Omental fat pad (tissue), 4 donors: ENCODE measurements around the gene PTPN14. TPM values are rescaled to one million over a fixed set of nuclear protein-coding genes. Genes with fewer than 3 reads are reported as not detected.

Experiments used
- ATAC-seq: fragments of 150-250 bp; one replicate; pipeline ENCODE4 v1.9.1; 2016; ENCODE audit warnings: mild to moderate bottlenecking, moderate library complexity; ENCODE audit not compliant: low FRiP score
- DNase-seq: peaks from one replicate; pipeline ENCODE4 v3.0.0-alpha.2; 2019; ENCODE audit warnings: low spot score
- total RNA-seq, 4 donors: library from RNA; depleted of rRNA; stranded (reverse); fragments of >200 nt; gene quantifications; one replicate each; pipeline ENCODE4 v1.1.0, GENCODE V29; 2016
- TF ChIP-seq, protein P1 (sequence below), 3 donors: fragments of 450-650 bp; IDR thresholded peaks; one replicate each; pipeline ENCODE4 v1.5.1; 2016 to 2017; ENCODE audit warnings: antibody characterized with exemption in 3 of 3, mild to moderate bottlenecking in 3 of 3, moderate library complexity in 2 of 3

PTPN14 gene
- total RNA-seq, 4 donors from 2014 or later: 27.1 to 39.1 (median 35.7) TPM

DNA sequence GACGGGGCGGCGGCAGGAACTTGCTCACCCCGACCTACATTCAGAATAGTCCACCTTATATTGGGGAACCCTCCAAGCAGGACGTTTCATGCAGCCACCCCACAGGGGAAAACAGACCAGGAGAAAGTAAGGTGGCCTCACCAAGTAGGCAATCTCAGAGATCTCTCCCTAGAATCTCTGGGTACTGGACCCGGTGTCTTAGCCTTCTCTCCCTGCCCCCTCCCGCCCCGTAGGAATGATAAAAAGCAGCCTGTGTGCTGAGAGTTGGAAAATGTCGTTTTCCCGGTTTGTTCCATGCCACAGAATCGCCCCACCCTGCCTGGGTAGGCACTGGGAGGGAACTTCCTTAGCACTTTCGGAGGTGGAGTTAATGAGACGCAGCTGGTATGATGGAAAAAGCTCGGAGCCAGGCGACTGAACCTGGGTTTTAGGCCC, 789 bp upstream of the PTPN14 start:
- DNase-seq (no peak), ATAC-seq (peak; percentile 21)
- TF ChIP-seq, protein P1, sequence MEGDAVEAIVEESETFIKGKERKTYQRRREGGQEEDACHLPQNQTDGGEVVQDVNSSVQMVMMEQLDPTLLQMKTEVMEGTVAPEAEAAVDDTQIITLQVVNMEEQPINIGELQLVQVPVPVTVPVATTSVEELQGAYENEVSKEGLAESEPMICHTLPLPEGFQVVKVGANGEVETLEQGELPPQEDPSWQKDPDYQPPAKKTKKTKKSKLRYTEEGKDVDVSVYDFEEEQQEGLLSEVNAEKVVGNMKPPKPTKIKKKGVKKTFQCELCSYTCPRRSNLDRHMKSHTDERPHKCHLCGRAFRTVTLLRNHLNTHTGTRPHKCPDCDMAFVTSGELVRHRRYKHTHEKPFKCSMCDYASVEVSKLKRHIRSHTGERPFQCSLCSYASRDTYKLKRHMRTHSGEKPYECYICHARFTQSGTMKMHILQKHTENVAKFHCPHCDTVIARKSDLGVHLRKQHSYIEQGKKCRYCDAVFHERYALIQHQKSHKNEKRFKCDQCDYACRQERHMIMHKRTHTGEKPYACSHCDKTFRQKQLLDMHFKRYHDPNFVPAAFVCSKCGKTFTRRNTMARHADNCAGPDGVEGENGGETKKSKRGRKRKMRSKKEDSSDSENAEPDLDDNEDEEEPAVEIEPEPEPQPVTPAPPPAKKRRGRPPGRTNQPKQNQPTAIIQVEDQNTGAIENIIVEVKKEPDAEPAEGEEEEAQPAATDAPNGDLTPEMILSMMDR (IDR thresholded peaks at IDR 0.05): no peak

GRCh38 chr1:214550857-214551435, 456 bp downstream of the PTPN14 start:
- TF ChIP-seq, protein P1 (IDR thresholded peaks at IDR 0.05): no peak

GRCh38 chr1:214550013-214550856, 1.2 kb downstream of the PTPN14 start:
- DNase-seq: no peak
- TF ChIP-seq, protein P1 (IDR thresholded peaks at IDR 0.05): no peak
- ATAC-seq: peak; percentile 4

More at GRCh38 chr1:214550857-214551435, 456 bp downstream of the PTPN14 start:
- DNase-seq (no peak), ATAC-seq (peak; percentile 19)

DNA sequence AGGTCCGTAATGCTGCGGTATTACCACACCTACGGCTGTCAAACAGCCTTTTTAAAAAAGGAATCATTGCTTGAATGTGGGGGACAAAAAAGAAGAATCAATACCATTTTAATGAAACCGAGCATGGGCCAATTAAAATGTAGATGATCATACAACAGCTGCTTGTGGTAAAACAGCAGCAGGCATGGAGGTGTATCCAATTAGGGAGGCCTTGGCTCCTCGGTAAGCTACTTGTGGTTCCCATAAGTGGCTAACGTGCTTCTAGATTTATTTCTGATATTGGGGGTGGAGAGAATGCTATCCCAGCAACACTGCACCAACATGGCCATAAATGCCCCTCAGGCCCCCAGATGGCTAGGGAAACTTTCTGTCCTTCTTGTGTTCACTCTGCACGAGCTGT, 1.8 kb downstream of the PTPN14 start:
- no peak for ATAC-seq
- TF ChIP-seq, protein P1 (IDR thresholded peaks at IDR 0.05): no peak
- DNase-seq: no peak

- ATAC-seq (no peak), DNase-seq (no peak)
- TF ChIP-seq, protein P1 (IDR thresholded peaks at IDR 0.05): no peak
Observed at GRCh38 chr1:214548988-214549387, 2.4 kb downstream of the PTPN14 start.

DNA sequence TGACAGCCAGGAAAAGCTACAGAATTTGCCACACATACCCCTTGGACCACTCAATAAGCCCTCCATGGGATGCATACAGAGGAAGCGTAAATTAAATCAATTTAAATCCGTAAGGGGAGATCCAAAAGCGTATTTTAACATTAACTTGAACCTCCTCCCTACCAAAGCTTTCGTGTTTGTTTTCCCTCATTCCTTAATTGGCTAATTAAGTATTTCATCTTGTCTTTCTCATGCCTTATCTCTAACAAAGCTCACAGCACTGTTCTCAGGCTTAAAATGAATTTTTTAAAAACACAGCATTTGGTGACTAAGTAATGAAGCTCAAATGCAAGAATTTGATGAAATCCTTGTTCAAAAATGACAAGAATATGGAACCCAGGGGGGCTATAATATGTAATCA, 3.1 kb downstream of the PTPN14 start:
- DNase-seq (no peak), ATAC-seq (no peak)
- TF ChIP-seq, protein P1 (IDR thresholded peaks at IDR 0.05): no peak
